ENCODE results near the gene VPS8.
A peak's percentile ranks its signal among the peaks of the same experiment; 100 is the strongest.

Gene VPS8

DNA sequence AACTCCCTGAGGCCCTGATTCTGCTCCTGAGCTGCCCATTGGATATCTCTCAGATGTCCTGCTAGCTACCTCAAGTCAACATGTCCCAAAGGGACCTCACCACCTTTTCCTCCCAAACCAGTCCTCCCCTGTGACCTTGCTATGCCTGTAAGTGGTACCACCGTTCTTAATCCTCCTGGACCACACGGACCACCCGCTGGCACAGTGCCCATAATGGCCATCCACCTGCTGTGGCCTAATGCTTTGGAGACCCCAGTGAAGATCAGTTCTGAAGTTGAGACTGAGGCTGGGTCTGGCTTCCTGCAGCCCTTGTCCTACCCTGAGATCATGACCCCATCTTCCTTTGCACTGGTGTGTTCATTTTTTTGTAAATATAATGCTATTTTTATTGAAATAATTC, 15.0 kb upstream of the VPS8 start:
- no peaks in the 10 kb centered on the region for H3K9me3 ChIP-seq (ENCODE audit: control insufficient read depth, insufficient read depth, low read length)
- no peak overlapping the region for H3K9ac ChIP-seq (ENCODE audit: low read depth, low read length)
- H3K4me1 ChIP-seq (ENCODE audit: insufficient read depth, low read length), result peaks cover 4% of the 10 kb centered on the region
- no peaks in the 10 kb centered on the region for H3K36me3 ChIP-seq (ENCODE audit: insufficient read depth, low read length)

DNA sequence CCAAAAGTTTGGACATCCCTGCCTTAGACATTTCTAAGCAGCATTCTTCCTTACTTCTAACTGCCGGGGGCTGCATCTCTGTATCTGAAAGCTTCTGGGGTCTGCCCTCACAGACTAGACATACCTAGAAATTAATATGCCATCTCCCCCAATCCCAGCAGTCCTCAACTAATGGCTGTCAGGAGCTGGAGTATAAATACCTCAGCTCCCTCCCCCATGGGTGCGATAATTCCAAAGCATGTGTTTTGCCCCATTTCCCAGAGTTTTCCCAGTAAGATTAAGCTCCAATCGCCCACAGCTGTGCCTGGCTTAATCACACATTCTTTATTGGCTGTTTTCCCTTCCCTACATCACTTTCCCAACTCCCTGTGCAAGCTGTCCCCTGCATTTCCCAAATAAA, 13.8 kb upstream of the VPS8 start:
- H3K36me3 ChIP-seq (ENCODE audit: insufficient read depth, low read length), result no peaks in the 10 kb centered on the region
- peaks cover 4% of the 10 kb centered on the region for H3K4me1 ChIP-seq (ENCODE audit: insufficient read depth, low read length)
- no peak overlapping the region for H3K9ac ChIP-seq (ENCODE audit: low read depth, low read length)
- H3K9me3 ChIP-seq (ENCODE audit: control insufficient read depth, insufficient read depth, low read length), result no peaks in the 10 kb centered on the region

DNA sequence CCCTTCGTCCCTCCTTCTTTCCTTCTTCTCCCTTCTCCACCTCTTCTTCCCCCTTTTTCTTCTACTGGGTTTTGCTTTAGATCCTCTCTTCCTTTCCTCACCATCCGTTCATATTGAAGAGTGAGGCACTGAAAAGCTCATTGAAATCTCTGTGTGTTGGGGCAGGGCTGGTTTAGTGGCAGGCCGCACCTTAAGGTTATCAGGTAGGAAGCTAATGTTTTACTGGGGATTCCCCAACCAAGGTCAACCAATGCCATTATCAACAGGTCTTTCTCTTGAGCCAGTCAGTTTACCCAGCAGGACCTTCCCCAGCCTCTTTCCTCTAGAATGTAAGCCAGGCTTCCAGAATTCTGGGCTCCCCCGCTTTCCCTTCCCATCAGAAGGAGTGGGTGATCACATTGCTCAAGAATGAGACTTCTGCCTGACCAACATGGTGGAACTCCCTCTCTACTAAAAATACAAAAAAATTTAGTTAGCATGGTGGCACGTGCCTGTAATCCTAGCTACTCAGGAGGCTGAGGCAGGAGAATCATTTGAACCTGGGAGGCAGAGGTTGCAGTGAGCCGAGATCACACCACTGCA, 11.5 kb upstream of the VPS8 start:
- Histone ChIP-seq H3K4me1 (ENCODE audit: insufficient read depth, low read length) (no peaks in the 10 kb centered on the region), H3K36me3 (ENCODE audit: insufficient read depth, low read length) (no peaks in the 10 kb centered on the region), H3K9me3 (ENCODE audit: control insufficient read depth, insufficient read depth, low read length) (no peaks in the 10 kb centered on the region), H3K9ac (ENCODE audit: low read depth, low read length) (no peak overlapping the region)

DNA sequence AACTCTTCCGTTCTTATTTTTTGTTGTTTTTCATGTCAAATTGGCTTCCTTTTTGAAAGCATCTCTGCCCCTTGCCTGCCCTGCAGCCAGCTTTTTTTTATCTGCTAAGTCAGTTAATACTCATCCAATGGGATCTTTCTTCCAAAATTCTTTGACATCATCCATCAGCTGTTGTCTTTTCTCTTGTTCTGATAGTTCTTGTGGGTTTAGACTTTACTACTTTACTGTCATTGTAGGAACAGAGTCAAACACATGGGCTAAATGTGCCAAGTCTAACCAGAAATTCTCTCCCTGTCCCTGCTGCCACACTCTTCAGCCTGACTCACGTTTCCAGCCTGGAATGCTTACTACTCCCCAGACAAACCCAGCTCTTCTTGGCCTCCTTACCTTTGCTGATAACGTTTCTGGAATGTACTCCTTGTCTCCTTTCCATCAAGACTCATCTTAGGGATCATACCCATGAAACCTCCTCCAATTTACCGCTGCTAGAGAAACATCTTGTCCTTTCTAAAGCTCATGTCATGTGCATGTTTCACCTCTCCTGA, 10.7 kb upstream of the VPS8 start:
- H3K4me1 ChIP-seq (ENCODE audit: insufficient read depth, low read length), result no peaks in the 10 kb centered on the region
- no peaks in the 10 kb centered on the region for H3K9me3 ChIP-seq (ENCODE audit: control insufficient read depth, insufficient read depth, low read length)
- no peak overlapping the region for H3K9ac ChIP-seq (ENCODE audit: low read depth, low read length)
- H3K36me3 ChIP-seq (ENCODE audit: insufficient read depth, low read length), result no peaks in the 10 kb centered on the region

DNA sequence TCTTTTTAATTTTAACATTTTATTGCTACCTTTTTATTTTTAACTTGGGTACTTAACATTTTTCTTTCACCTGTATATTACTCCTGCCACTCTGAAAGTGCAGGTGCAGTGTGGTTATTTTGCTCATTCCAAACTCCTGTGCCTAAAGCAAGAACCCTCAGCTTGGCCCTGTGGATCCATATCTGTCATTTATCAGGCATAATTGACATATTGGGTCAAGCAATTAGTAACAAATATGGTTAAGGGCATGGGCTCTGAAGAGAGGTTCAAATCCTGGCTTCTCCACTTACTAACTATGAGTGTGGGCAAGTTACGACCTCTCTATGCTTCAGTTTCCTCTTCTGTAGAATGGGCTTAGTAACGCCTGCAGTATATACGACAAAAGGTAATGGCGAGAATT, 9.8 kb upstream of the VPS8 start:
- Histone ChIP-seq H3K9ac (ENCODE audit: low read depth, low read length) (no peak overlapping the region), H3K36me3 (ENCODE audit: insufficient read depth, low read length) (no peaks in the 10 kb centered on the region), H3K9me3 (ENCODE audit: control insufficient read depth, insufficient read depth, low read length) (no peaks in the 10 kb centered on the region), H3K4me1 (ENCODE audit: insufficient read depth, low read length) (no peaks in the 10 kb centered on the region)

DNA sequence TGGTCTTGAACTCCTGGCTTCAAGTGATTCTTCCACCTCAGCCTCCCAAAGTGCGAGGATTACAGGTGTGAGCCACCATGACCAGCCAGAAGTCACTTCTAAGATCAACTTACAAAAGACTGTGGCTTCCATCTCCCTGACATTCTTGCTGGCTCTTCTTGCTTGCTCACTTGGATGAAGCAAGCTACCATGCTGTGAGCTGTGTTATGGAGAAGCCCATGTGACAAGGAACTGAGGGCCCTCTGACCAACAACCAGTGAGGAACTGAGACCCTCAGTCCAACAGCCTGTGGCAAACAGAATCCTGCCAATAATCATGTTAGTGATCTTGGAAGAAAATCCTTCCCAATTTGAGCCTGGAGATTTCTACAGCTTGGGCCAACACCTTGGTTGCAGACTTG, 7.2 kb upstream of the VPS8 start:
- Histone ChIP-seq H3K9ac (ENCODE audit: low read depth, low read length) (no peak overlapping the region), H3K4me1 (ENCODE audit: insufficient read depth, low read length) (no peaks in the 10 kb centered on the region; the same call in 1 of the 2 replicates), H3K9me3 (ENCODE audit: control insufficient read depth, insufficient read depth, low read length) (no peaks in the 10 kb centered on the region), H3K36me3 (ENCODE audit: insufficient read depth, low read length) (no peaks in the 10 kb centered on the region)

DNA sequence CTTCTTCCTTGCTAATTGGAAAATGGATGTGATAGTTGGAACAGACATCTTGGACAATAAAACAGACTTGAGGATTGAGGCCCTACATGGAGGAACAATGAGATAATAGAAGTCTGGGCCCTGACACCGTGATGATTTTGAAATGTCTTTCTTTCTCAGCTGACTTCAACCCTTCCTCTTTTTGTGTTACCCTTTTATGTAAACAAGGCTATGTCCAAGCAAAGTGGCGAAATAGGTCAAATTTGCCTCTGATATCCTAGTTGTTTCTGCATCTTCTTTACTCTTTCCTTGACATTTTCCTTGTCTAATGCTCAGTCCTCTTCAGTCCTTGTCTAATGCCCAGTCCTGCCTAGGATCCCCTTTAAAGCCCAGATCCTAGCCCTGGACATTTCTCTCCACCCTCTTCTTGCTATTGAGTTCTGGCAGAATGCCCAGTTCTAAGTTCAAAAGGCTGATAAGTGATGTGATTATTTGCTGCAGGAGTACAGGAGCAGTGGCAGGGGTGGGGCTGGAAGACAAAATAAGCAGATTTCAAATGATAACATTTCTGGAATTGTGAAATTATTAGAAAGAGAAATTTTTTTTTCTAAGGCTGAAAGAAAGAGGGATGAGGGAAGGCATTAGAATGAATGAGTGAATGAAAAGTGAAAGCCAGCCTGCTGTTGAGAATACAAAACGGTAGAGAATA, 6.5 kb upstream of the VPS8 start:
- H3K9me3 ChIP-seq (ENCODE audit: control insufficient read depth, insufficient read depth, low read length), result no peaks in the 10 kb centered on the region

DNA sequence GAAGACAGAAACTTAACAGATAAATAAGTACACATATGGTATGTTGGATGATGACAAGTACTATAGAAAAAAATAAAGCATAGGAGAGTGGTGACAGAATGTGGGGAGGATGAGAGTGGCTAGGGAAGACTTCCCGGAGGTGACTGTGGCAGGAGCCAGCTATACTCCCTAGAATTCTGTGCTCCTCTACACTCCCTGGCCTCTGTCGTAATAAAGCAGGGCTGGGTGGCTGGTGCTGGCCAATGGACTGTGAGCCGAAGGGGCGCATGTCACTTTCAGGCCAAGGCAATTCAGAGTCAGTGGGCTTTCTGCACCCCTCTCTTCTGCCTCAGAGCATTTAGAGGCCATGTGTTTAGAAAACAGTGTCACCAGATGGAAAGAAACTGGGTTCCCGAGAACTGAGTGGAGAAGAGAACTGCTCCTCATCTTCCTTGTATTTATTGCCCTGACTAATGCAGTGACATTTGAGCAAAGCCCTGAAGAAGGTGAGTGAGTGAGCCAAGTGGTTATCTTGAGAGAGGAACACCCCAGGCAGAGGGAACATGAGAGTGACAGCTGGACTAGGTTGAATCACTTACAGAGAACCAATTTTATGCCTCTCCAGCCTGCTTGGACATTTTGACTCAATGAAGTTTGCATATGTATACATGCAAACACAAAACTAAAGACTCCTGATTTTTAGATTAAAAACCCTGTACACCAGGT, 5.2 kb upstream of the VPS8 start:
- H3K36me3 ChIP-seq (ENCODE audit: insufficient read depth, low read length), result no peaks in the 10 kb centered on the region
- no peak overlapping the region for H3K9ac ChIP-seq (ENCODE audit: low read depth, low read length)
- no peaks in the 10 kb centered on the region; the same call in 1 of the 2 replicates for H3K4me1 ChIP-seq (ENCODE audit: insufficient read depth, low read length)
- H3K9me3 ChIP-seq (ENCODE audit: control insufficient read depth, insufficient read depth, low read length), result no peaks in the 10 kb centered on the region

More for the DNA sequence above, 6.5 kb upstream of the VPS8 start:
- H3K4me1 ChIP-seq (ENCODE audit: insufficient read depth, low read length), result no peaks in the 10 kb centered on the region; the same call in 1 of the 2 replicates
- H3K9ac ChIP-seq (ENCODE audit: low read depth, low read length), result no peak overlapping the region
- no peaks in the 10 kb centered on the region for H3K36me3 ChIP-seq (ENCODE audit: insufficient read depth, low read length)

DNA sequence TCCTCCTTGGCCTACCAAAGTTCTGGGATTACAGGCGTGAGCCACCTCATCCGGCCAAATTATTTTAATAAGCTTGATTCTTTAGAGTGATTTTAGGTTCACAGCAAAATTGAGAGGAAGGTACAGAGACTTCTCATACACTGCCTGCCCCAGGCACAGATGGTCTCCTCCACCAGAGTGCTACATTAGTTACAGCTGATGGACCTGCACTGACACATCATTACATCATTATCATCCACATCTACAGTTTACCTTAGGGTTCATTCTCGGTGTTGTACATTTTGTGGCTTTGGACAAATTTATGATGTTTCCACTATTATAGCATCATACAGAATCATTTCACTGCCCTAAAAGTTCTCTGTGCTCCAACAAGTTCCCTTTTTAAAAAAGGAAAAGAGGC, 4.4 kb upstream of the VPS8 start:
- no peaks in the 10 kb centered on the region for H3K9me3 ChIP-seq (ENCODE audit: control insufficient read depth, insufficient read depth, low read length)
- no peak overlapping the region for H3K9ac ChIP-seq (ENCODE audit: low read depth, low read length)
- H3K4me1 ChIP-seq (ENCODE audit: insufficient read depth, low read length), result no peaks in the 10 kb centered on the region; the same call in 1 of the 2 replicates

DNA sequence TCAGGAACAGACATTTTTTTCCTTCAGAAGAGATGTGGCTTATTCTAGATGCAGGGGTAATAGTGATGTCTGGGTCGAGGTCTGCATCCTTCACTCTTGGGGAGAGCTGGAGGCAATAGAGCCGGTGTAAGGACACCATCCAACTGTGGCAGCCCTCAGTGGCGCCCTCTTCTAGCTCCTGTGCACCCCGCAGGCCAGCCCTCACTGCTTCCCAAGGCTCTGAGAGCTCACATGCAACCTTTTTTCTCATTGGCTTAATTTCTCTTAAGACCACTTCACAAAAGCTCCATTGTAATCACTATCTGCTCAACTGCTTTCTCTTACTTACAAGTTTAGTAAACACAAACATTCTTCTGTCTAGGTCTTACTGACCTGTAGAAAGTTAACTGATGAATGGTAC, 3.9 kb upstream of the VPS8 start:
- Histone ChIP-seq H3K4me1 (ENCODE audit: insufficient read depth, low read length) (no peaks in the 10 kb centered on the region; the same call in 1 of the 2 replicates), H3K9ac (ENCODE audit: low read depth, low read length) (no peak overlapping the region), H3K36me3 (ENCODE audit: insufficient read depth, low read length) (no peaks in the 10 kb centered on the region), H3K9me3 (ENCODE audit: control insufficient read depth, insufficient read depth, low read length) (no peaks in the 10 kb centered on the region)

More for the DNA sequence above, 4.4 kb upstream of the VPS8 start:
- no peaks in the 10 kb centered on the region for H3K36me3 ChIP-seq (ENCODE audit: insufficient read depth, low read length)

DNA sequence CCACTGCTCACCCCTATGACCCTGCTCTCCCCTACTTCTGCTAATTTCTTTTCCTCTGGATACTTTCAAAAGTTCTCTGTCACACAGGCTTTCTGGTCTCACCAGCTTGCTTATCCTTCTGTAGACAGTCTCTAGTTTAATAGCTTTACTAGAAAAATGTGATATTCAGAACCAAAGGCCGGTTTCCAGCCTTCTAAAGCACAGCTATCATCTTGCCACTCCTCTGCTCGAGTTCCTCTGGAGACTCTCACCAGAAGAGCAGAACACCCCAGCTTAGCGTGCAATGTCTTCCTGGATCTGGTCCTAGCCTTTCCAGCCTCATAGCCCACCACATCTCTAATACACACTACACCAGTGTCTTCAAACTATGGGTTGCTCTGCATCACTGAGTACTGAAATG, 1.8 kb upstream of the VPS8 start:
- H3K9me3 ChIP-seq (ENCODE audit: control insufficient read depth, insufficient read depth, low read length), result no peaks in the 10 kb centered on the region
- no peak overlapping the region for H3K9ac ChIP-seq (ENCODE audit: low read depth, low read length)
- no peaks in the 10 kb centered on the region for H3K36me3 ChIP-seq (ENCODE audit: insufficient read depth, low read length)
- no peaks in the 10 kb centered on the region; the same call in 1 of the 2 replicates for H3K4me1 ChIP-seq (ENCODE audit: insufficient read depth, low read length)

DNA sequence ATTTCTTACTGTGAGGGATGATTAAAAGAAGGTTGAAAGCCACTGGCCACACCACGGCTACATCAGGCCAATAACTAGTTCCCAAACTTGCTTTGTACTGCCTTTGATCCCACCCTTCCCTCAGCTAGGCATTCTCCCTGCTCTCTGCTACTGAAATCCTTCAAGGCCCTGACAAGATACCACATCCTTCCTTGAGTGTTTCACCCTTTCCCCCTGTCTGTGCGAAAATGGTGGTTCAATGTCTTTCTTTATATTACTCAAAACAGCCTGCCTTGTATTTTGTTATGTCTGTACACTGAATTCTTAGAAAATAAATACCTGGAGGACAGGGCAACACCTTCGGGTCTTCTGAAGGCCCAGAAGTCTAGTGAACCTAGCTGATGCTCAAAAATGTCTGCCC, 932 bp upstream of the VPS8 start:
- Histone ChIP-seq H3K36me3 (ENCODE audit: insufficient read depth, low read length) (no peaks in the 10 kb centered on the region), H3K4me1 (ENCODE audit: insufficient read depth, low read length) (no peaks in the 10 kb centered on the region; the same call in 1 of the 2 replicates), H3K9ac (ENCODE audit: low read depth, low read length) (no peak overlapping the region), H3K9me3 (ENCODE audit: control insufficient read depth, insufficient read depth, low read length) (no peaks in the 10 kb centered on the region)

DNA sequence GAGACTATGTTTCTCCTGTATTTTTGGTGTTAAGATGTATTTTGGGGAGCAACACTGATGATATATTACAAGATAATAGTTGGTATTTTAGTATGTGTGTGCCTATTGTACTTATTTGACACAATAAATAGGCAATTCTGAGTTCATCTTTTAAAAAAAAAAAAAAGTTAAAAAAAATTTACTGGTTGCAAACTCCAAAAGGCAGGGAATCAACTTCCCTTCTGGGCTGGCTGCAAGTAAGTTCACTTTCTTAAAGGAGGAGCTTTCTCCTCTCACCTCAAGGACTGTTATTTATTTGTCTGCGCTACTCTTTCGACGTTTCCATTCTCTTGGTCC, 335 bp upstream of the VPS8 start:
- H3K9ac ChIP-seq (ENCODE audit: low read depth, low read length), result no peak overlapping the region; the same call in 1 of the 2 replicates
- no peaks in the 10 kb centered on the region for H3K36me3 ChIP-seq (ENCODE audit: insufficient read depth, low read length)
- no peaks in the 10 kb centered on the region for H3K9me3 ChIP-seq (ENCODE audit: control insufficient read depth, insufficient read depth, low read length)
- no peaks in the 10 kb centered on the region; the same call in 1 of the 2 replicates for H3K4me1 ChIP-seq (ENCODE audit: insufficient read depth, low read length)

DNA sequence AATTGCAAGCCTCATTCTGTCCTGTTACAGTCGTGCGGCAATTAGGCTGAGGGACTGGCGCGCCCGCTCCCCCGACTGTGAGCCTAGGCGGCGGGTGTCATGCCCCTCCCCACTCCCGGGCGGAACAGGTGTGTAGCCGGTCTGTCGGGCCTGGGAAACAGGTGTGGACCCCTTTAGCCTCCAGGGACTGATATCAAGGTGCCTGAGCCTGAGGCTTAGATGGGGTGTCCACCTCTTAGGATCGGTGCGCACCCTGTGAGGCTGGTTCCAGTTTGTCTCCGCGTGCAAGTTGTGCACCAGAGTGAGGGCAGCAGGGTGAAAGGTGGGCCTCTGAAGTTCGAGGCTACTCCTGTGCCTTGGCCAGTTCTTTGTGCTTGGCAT, 686 bp downstream of the VPS8 start:
- H3K4me1 ChIP-seq (ENCODE audit: insufficient read depth, low read length), result no peaks in the 10 kb centered on the region; the same call in 1 of the 2 replicates
- peak overlapping the region; percentile 86 for H3K9ac ChIP-seq (ENCODE audit: low read depth, low read length)
- no peaks in the 10 kb centered on the region for H3K36me3 ChIP-seq (ENCODE audit: insufficient read depth, low read length)
- H3K9me3 ChIP-seq (ENCODE audit: control insufficient read depth, insufficient read depth, low read length), result no peaks in the 10 kb centered on the region

DNA sequence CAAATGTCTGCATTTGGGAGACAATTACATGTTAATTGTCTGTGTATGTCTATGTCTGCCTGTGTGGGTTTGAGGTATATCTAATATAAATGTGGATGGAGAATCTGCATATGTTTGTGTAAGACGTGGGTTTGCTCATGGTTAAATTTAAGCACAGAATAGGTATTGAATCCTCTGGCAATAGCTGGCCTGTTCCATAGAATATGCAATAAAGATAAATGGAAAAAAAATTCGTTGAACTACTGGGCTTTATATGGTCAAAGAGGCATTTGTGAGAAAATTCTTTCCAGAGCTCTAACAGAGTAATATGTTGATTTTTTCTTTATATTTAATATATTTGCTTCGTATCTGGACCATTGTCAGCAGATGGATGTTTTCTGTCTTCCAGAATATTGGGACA, 1.4 kb downstream of the VPS8 start:
- no peaks in the 10 kb centered on the region for H3K9me3 ChIP-seq (ENCODE audit: control insufficient read depth, insufficient read depth, low read length)
- H3K9ac ChIP-seq (ENCODE audit: low read depth, low read length), result no peak overlapping the region
- no peaks in the 10 kb centered on the region; the same call in 1 of the 2 replicates for H3K4me1 ChIP-seq (ENCODE audit: insufficient read depth, low read length)
- no peaks in the 10 kb centered on the region for H3K36me3 ChIP-seq (ENCODE audit: insufficient read depth, low read length)

Measured in ES-I3 (cell line).